ENCODE results near the gene ATL1. TPM values are rescaled to one million over a fixed set of nuclear protein-coding genes. Genes with fewer than 3 reads are reported as not detected.

The ATL1 gene
- total and polyA plus RNA-seq, 2 of the 13 experiments (the other 11 are each of a cell fraction or from before 2014, with no cell fraction given): 0.60 to 0.65 TPM

DNA sequence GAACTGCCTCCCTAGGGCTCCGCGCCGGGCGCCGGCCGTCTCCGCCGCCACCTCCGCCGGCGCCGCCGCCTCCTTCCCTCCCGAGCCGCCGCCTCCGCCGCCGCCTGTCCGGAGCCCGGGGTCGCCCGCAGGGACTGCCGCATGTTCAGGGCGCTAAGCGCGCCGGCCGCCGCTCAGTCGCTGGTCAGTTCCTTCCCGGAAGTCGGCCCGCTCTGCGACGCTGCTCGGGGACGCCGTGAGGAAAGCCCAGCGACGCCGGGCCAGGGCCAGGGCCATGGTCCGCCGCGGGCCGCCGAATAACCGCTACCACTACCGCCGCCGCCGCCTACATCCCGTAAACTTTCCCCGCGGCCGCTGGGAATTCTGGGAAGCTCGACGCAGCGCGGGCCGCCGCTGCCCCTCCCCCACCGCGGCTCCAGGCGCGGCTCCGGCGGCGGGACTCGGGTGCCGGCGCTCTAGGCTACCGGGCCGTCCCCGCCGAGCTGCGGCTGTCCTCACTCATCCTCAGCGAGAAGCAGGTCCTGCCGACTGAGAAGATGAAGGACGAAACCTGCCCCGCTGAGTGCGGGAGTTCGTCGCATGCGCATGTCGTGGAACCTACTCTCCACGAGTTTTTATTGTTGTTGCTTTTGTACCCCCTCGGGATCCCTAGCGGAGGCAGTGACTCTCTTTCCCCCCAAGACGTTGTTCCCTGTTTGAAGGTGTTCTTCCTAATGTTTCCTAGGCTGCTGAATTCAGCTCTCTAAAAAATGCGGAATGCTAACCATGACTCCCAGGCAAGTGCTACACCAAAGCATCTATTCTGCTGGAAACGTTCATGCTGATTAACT lies 108.3 kb downstream of the ATL1 start, which contains the start of gene SAV1:
TSS of gene SAV1 (minus strand) at position 311 of the 830 bp plus-strand sequence. CDS start 339 bp downstream, outside the sequence.
- under 1% methylated on average over 9 of the region's 92 CpGs for WGBS (ENCODE audit: low lambda C conversion rate)
- Histone ChIP-seq H4K20me1 (ENCODE audit: insufficient read depth, low read length) (peaks cover 2% of the 10 kb centered on the region; the same call in 1 of the 2 replicates), H3K27ac (ENCODE audit: extremely low read length, insufficient read depth, low read length) (peak within 1 kb of the TSS; percentile 82), H3K4me1 (ENCODE audit: insufficient read depth, low read length) (peaks cover 40% of the 10 kb centered on the region), H3K27me3 (ENCODE audit: control insufficient read depth in 1 of 2, insufficient read depth in 2 of 2, low read length in 2 of 2) (no peaks in the 10 kb centered on the region), H3K9me3 (ENCODE audit: low read length) (no peaks in the 10 kb centered on the region), H3K4me3 (replicated peaks in 1 of 3; ENCODE audit: insufficient read depth in 1 of 3, low read depth in 2 of 3, low read length in 3 of 3) (peak within 1 kb of the TSS; percentile 84 to 91 (median 85)), H3K79me2 (ENCODE audit: insufficient read depth, low read length) (peaks cover 21% of the 10 kb centered on the region), H3K36me3 (replicated peaks in 1 of 2; ENCODE audit: control insufficient read depth in 1 of 2, insufficient read depth in 2 of 2, low read length in 2 of 2) (peaks cover 0 to 2% of the 10 kb centered on the region in 2 experiments; a peak in 1 of 5 replicates), H3K9ac (ENCODE audit: insufficient read depth, low read depth, low read length) (peak within 1 kb of the TSS; percentile 78), H3K4me2 (ENCODE audit: low read depth, low read length) (peak within 1 kb of the TSS; percentile 79), H2AFZ (ENCODE audit: low read length) (peak within 1 kb of the TSS; percentile 83)
- FAIRE-seq (no peak), DNase-seq (ENCODE audit: low spot score) (peak; percentile 68), ATAC-seq (peak; percentile 91)
- intact Hi-C loops (cut with micrococcal nuclease; ENCODE audit: unreplicated experiment): loop anchor here (2.0 kb wide), 1 partner anchor 67 kb away; no protein-coding TSS in a partner anchor
- TSS peak; percentile 95 for BruUV-seq (replicated peaks)
- ChIA-PET CTCF (ENCODE audit: low intra/inter-chr PET ratio, low total read pairs) (no interaction called here), POLR2A (interaction anchor here (1.0 to 1.6 kb wide), 8 partner anchors 8 to 275 kb away, joined by 3 to 6 read pairs (median 4); partner anchors contain the start of gene PYGL)
- in situ Hi-C loops (cut with HindIII; ENCODE audit: extremely low pct_ligation_motif_present, low pct_unique_long_range_greater_than_20kb): no loop called here
- TF ChIP-seq ZNF891 (CRISPR knock-in tag; IDR thresholded peaks at IDR 0.05): peak; percentile 69; the same call in 1 of the 2 replicates
- no peak for TF ChIP-seq MAFF (IDR thresholded peaks at IDR 0.05; ENCODE audit: low read depth, low read length)
- TF ChIP-seq MYC (CRISPR knock-in tag; IDR thresholded peaks at IDR 0.05; ENCODE audit: borderline replicate concordance): peak; percentile 46; the same call in 1 of the 2 replicates
- TF ChIP-seq, protein P1, sequence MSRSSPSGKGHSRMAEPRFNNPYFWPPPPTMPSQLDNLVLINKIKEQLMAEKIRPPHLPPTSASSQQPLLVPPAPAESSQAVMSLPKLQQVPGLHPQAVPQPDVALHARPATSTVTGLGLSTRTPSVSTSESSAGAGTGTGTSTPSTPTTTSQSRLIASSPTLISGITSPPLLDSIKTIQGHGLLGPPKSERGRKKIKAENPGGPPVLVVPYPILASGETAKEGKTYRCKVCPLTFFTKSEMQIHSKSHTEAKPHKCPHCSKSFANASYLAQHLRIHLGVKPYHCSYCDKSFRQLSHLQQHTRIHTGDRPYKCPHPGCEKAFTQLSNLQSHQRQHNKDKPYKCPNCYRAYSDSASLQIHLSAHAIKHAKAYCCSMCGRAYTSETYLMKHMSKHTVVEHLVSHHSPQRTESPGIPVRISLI (CRISPR knock-in tag; IDR thresholded peaks at IDR 0.05; ENCODE audit: borderline replicate concordance): peak; percentile 57; the same call in 1 of the 2 replicates
- peak; percentile 72 for TF ChIP-seq ETV6 (CRISPR knock-in tag; conservative IDR thresholded peaks at IDR 0.05)
- TF ChIP-seq HMGXB3 (CRISPR knock-in tag; IDR thresholded peaks at IDR 0.05; ENCODE audit: borderline replicate concordance): 0 out of 2 replicates have a peak, but pooled peaks have one; percentile 23
- peak; percentile 54; the same call in 1 of the 2 replicates for TF ChIP-seq ZMYM4 (CRISPR knock-in tag; IDR thresholded peaks at IDR 0.05)
- no peak for TF ChIP-seq ZKSCAN5 (CRISPR knock-in tag; IDR thresholded peaks at IDR 0.05)
- TF ChIP-seq LCORL (IDR thresholded peaks at IDR 0.05): 0 out of 2 replicates have a peak, but pooled peaks have one; percentile 28
- TF ChIP-seq LCORL (CRISPR knock-in tag; IDR thresholded peaks at IDR 0.05): no peak
- TF ChIP-seq KDM4B (CRISPR knock-in tag; IDR thresholded peaks at IDR 0.05): no peak
- peak; percentile 71; the same call in 1 of the 2 replicates for TF ChIP-seq ARID5B (CRISPR knock-in tag; IDR thresholded peaks at IDR 0.05)
- TF ChIP-seq ZBTB7A (CRISPR knock-in tag; IDR thresholded peaks at IDR 0.05): peak; percentile 57; the same call in 1 of the 2 replicates

Data from HepG2 (cell line).